ENCODE measurements around the gene PBX3.
"Not testable (repeated sequence)": the region's sequence is repeated elsewhere in the genome, so short reads cannot be mapped to it uniquely, and the experiment has no call there.

PBX3 gene

DNA sequence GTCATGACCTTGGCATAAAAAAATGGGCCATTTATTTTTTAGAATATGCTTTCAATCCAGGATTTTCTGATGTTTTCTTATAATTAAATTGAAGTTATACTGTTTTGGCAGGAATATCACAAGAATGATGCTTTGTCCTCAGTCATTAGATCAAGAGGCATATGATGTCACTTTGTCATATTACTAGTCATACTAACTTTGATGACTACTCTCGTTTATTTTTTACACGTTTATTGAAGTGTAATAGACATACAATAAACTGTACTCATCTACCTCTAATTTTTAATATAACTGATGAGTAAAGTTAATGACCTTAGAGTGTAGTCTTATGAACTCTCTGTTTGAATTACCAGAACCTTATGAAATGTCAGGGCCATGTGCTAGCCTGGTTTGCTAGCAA, 56.4 kb downstream of the PBX3 start:
- Mint-ChIP-seq H3K4me1 (ENCODE audit: low read depth) (no peaks in the 10 kb centered on the region), H3K4me3 (no peak overlapping the region), H3K27me3 (no peaks in the 10 kb centered on the region), H3K36me3 (ENCODE audit: low read depth) (peaks cover 20% of the 10 kb centered on the region), H3K9me3 (no peaks in the 10 kb centered on the region), H3K27ac (no peak overlapping the region)
- intact Hi-C loops (cut with micrococcal nuclease) = no loop called here

DNA sequence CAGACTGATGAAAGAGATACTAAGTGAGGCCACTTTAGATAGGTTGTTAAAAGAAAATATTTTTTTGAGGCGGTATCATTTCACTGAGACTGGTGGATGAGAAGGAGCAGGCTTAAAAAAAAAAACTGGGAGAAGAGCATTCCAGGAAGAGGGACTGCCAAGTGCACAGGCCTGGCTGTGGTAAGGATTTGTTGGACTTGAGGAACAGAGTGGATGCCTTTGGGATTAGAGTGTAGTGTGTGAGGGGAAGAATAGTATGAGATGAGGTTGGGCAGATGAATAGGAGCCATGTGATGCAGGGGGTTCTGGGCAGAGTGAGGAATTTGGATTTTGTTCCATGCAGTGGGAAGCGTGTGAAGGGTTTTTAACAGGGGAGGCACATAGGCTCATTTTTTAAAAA, 57.9 kb downstream of the PBX3 start:
- Mint-ChIP-seq H3K27me3 (no peaks in the 10 kb centered on the region), H3K9me3 (no peaks in the 10 kb centered on the region), H3K27ac (no peak overlapping the region), H3K4me3 (no peak overlapping the region), H3K36me3 (ENCODE audit: low read depth) (peaks cover 24% of the 10 kb centered on the region), H3K4me1 (ENCODE audit: low read depth) (no peaks in the 10 kb centered on the region)
- intact Hi-C loops (cut with micrococcal nuclease) = no loop called here

DNA sequence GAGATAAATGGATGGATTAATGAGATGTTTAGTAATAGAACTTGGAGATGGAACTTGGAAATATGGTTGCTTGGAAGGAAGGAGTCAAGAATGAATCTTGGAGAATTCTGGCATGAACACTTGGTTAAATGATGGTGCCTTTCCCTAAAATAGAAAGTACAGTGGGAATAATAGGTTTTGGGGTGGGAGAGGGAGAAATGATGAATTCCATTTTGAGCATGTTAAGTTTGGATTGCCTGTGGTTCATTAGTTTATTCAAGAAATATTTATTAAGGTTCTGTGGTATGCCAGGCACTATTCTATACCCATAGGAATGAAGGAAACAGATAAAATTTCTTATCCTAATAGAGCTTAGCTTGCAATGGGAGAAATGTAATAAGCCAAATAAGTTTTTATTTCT, 58.4 kb downstream of the PBX3 start:
- Mint-ChIP-seq H3K4me1 (ENCODE audit: low read depth) (no peaks in the 10 kb centered on the region), H3K4me3 (no peak overlapping the region), H3K9me3 (no peaks in the 10 kb centered on the region), H3K36me3 (ENCODE audit: low read depth) (peaks cover 28% of the 10 kb centered on the region), H3K27me3 (no peaks in the 10 kb centered on the region), H3K27ac (no peak overlapping the region)
- intact Hi-C loops (cut with micrococcal nuclease) = no loop called here

DNA sequence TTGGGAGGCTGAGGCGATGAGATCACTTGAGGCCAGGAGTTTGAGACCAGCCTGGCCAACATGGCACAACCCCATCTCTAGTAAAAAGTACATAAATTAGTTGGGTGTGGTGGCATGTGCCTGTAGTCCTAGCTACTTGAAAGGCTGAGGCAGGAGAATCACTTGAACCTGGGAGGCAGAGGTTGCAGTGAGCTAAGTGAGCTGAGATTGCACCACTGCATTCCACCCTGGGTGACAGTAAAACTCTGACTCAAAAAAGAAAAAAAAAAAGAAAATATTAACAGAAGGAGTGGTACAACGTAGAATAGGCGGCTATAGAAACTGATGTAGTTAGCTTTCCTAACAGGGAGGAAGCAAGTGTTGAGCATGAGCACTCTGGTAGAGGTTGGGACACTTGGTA, 59.9 kb downstream of the PBX3 start:
- Mint-ChIP-seq H3K27ac (no peak overlapping the region), H3K4me1 (ENCODE audit: low read depth) (no peaks in the 10 kb centered on the region), H3K36me3 (ENCODE audit: low read depth) (peaks cover 18% of the 10 kb centered on the region), H3K27me3 (no peaks in the 10 kb centered on the region), H3K4me3 (no peak overlapping the region), H3K9me3 (no peaks in the 10 kb centered on the region)
- intact Hi-C loops (cut with micrococcal nuclease) = no loop called here

DNA sequence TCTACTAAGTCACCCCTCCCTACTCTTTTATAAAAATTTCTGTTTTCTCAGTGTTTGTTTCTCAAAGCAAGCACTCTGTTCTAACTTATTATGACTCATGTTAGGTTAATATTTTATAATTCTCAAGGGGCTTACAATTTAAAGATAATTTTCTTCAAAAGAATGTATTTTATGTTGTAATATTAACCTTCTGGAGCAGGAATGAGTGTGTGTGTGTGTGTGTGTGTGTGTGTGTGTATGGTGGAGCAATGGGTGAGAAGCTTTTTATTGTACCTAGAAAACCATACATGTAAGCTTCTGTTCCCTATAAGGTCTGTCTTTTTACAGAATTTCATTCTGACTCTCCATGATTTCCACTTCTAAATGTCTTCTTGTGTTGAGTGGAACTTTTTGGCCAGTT, 63.0 kb downstream of the PBX3 start:
- H3K27ac Mint-ChIP-seq = no peak overlapping the region
- H3K9me3 Mint-ChIP-seq = no peaks in the 10 kb centered on the region
- peaks cover 11% of the 10 kb centered on the region for H3K36me3 Mint-ChIP-seq (ENCODE audit: low read depth)
- no peaks in the 10 kb centered on the region for H3K4me1 Mint-ChIP-seq (ENCODE audit: low read depth)
- H3K27me3 Mint-ChIP-seq = no peaks in the 10 kb centered on the region
- intact Hi-C loops (cut with micrococcal nuclease) = no loop called here
- no peak overlapping the region for H3K4me3 Mint-ChIP-seq

DNA sequence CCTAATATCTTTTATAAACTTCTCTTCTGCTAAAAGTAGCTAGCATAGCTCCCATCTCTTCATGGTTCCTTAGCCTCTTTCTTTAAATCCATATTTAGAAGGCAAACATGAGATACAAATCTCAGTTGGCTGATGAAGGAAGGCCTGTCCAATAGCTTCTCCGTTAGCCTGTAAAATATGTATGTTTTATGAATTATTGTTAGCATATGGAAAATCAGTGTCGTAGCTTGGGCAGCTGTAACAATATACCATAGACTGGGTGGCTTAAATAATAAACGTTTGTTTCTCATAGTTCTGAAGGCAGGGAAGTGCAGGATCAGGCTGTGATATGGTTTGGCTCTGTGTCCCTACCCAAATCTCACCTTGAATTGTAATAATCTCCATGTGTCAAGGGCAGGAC, 63.8 kb downstream of the PBX3 start:
- Mint-ChIP-seq H3K9me3 (no peaks in the 10 kb centered on the region), H3K36me3 (ENCODE audit: low read depth) (peaks cover 11% of the 10 kb centered on the region), H3K4me3 (no peak overlapping the region), H3K27me3 (no peaks in the 10 kb centered on the region), H3K27ac (no peak overlapping the region), H3K4me1 (ENCODE audit: low read depth) (no peaks in the 10 kb centered on the region)
- intact Hi-C loops (cut with micrococcal nuclease) = no loop called here

DNA sequence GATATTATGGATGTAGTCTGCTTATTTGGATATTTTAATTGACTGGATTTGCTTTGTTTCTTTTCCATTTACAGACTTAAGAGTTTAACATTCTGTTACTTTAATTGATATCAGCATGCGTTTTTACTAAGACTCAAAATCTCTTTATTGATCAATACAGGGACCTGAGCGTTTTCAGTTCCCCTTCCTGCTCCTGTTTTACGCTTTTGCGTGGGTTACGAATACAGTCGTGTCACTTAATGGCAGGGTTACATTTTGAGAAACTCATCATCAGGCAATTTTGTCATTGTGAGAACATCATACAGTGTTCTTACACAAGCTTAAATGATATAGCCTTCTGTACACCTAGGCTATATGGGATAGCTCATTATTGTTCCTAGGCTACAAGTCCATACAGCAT, 65.2 kb downstream of the PBX3 start:
- Mint-ChIP-seq H3K4me3 (no peak overlapping the region), H3K36me3 (ENCODE audit: low read depth) (peaks cover 11% of the 10 kb centered on the region), H3K27me3 (no peaks in the 10 kb centered on the region), H3K27ac (no peak overlapping the region), H3K9me3 (no peaks in the 10 kb centered on the region), H3K4me1 (ENCODE audit: low read depth) (no peaks in the 10 kb centered on the region)
- intact Hi-C loops (cut with micrococcal nuclease) = no loop called here

DNA sequence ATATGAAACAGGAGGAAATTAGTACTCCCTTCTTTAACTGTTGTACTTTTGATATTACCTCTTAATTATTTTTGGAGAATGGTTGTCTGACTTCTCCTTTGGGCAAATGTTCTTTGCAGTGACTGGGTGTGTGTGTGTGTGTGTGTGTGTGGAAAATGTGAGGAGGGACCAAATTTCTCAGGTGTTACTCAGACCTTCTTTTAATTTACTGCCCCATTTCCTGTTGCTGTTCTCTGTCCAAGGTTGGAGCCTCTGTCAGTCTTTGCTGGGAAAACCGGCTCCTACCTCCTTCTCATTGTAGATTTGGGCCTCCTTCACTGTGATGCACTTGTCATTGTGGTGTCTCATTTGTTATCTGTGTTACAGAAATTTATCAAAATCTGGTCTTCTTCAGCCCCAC, 68.4 kb downstream of the PBX3 start:
- no peaks in the 10 kb centered on the region for H3K9me3 Mint-ChIP-seq
- no peaks in the 10 kb centered on the region for H3K4me1 Mint-ChIP-seq (ENCODE audit: low read depth)
- H3K36me3 Mint-ChIP-seq (ENCODE audit: low read depth) = peaks cover 8% of the 10 kb centered on the region
- intact Hi-C loops (cut with micrococcal nuclease) = no loop called here
- no peaks in the 10 kb centered on the region for H3K27me3 Mint-ChIP-seq
- H3K27ac Mint-ChIP-seq = no peak overlapping the region
- H3K4me3 Mint-ChIP-seq = no peak overlapping the region

DNA sequence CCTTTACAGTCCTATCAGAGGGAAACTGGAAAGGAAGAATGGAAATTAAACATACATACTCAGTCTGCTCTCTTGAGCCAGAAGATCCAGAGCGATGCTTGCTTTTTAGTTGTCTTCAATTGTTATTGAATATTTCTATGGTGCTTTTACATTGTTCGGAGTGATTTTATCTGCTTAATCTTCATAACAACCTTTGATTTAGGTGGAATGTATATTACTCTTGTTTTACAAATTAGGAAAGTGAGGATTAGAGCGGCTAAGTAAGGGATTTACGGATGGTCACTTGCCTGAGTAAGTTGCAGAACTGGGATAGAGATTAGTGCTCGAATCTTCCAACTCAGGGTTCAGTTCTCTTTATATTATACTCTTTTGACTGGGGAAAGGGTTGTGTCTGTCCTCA, 69.1 kb downstream of the PBX3 start:
- H3K9me3 Mint-ChIP-seq = no peaks in the 10 kb centered on the region
- H3K27ac Mint-ChIP-seq = no peak overlapping the region
- intact Hi-C loops (cut with micrococcal nuclease) = no loop called here
- H3K36me3 Mint-ChIP-seq (ENCODE audit: low read depth) = peaks cover 5% of the 10 kb centered on the region
- no peaks in the 10 kb centered on the region for H3K27me3 Mint-ChIP-seq
- H3K4me3 Mint-ChIP-seq = no peak overlapping the region
- H3K4me1 Mint-ChIP-seq (ENCODE audit: low read depth) = no peaks in the 10 kb centered on the region

DNA sequence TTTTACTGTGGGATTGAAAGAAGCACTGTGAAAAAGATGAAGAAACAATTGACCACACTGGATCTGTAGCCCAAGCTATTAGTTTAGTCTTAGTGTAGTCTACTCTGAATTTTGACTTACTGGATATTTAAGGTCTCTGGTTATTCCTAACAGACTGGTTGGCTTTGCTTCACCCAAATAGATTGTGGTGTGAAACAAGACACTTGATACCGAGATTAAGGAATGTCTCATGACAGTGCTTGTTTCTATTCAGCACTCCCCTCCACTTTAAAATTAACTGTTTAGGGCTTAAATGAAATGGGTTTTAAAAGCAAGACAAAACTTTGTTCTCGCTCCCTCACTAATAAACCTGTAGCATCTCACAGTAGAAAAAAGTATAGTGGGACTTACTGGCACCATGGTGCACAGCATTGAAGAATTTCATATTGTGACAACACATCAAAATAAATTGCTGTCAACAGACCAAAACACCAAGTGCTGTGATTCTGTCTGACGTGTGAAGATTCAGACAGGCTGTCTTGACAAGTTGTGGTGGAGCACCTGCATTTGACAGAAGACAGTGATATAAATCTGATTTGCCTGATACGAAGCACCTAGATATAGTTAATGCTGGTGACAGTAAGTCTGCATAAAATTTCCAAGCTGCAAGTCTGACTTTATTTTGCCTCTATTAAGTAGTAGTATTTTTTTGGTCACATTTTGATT, 73.1 kb downstream of the PBX3 start:
- Mint-ChIP-seq H3K9me3 (no peaks in the 10 kb centered on the region), H3K36me3 (ENCODE audit: low read depth) (peaks cover 5% of the 10 kb centered on the region), H3K27ac (no peak overlapping the region), H3K4me3 (no peak overlapping the region), H3K4me1 (ENCODE audit: low read depth) (peaks cover 20% of the 10 kb centered on the region), H3K27me3 (no peaks in the 10 kb centered on the region)
- intact Hi-C loops (cut with micrococcal nuclease) = loop anchor here (10.0 kb wide), 1 partner anchor 65 kb away; no protein-coding TSS in a partner anchor

DNA sequence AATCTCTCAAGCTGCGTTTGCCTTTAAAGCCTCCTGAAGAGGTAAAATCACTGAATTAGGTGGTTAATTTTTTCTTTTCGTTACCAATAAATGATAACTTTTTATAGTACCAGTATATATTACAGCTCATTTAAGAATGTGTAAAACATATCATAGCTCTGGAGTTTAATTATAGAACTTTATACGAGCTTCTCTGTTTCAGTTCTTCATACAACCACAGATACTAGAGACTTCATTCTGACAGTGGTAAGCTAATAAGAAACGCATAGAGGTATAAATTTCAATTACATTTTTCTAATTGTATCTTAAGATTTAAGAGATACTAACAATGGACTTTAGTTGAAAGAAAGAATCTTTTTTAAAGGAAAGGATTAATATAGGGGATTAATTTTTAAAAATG, 73.9 kb downstream of the PBX3 start:
- H3K4me3 Mint-ChIP-seq = no peak overlapping the region
- no peaks in the 10 kb centered on the region for H3K9me3 Mint-ChIP-seq
- H3K4me1 Mint-ChIP-seq (ENCODE audit: low read depth) = peaks cover 20% of the 10 kb centered on the region
- intact Hi-C loops (cut with micrococcal nuclease) = loop anchor here (10.0 kb wide), 1 partner anchor 64 kb away; no protein-coding TSS in a partner anchor
- no peak overlapping the region for H3K27ac Mint-ChIP-seq
- peaks cover 5% of the 10 kb centered on the region for H3K36me3 Mint-ChIP-seq (ENCODE audit: low read depth)
- no peaks in the 10 kb centered on the region for H3K27me3 Mint-ChIP-seq

DNA sequence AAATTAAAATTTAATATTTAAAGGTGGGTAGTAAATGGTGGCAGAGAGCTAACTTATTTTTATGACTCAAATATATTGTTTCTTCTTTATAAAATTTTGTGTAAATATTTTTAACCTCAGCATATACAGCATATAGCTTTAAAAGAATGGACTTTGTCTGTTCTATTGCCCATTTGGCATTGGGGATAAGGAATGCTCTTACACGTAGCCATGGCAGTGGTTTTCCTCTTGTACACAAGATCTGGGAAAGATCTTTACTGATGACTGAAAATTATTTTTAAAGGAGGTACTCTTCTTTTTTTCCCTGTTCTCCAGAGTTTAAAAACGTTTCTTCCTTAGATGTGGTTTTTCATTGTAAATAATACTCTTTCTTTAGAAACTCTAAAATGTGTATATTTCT, 75.0 kb downstream of the PBX3 start:
- Mint-ChIP-seq H3K9me3 (no peaks in the 10 kb centered on the region), H3K4me1 (ENCODE audit: low read depth) (peaks cover 20% of the 10 kb centered on the region), H3K27ac (no peak overlapping the region), H3K36me3 (ENCODE audit: low read depth) (peaks cover 5% of the 10 kb centered on the region), H3K4me3 (no peak overlapping the region), H3K27me3 (no peaks in the 10 kb centered on the region)
- intact Hi-C loops (cut with micrococcal nuclease) = loop anchor here (10.0 kb wide), 1 partner anchor 63 kb away; no protein-coding TSS in a partner anchor

DNA sequence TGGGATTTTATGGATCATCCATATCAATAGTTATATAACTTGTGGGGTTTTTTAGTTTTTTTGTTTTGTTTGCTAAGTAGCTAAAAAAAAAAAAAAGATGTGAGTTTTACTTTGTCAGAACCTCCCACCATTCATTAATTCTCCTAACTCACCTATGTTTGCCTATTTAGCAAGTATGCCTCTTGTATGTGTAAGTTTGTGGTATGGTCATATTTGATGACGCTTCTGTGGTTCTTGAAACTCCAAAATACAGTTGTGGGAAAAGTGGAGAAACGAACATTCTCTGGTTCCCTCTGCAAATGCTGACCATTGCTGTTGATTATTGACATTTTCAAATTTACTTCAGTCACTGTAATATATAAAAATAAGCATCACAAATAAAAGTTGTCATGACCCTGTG, 75.7 kb downstream of the PBX3 start:
- Mint-ChIP-seq H3K27me3 (no peaks in the 10 kb centered on the region), H3K4me1 (ENCODE audit: low read depth) (peaks cover 20% of the 10 kb centered on the region), H3K9me3 (no peaks in the 10 kb centered on the region), H3K36me3 (ENCODE audit: low read depth) (peaks cover 3% of the 10 kb centered on the region), H3K4me3 (no peak overlapping the region), H3K27ac (no peak overlapping the region)
- intact Hi-C loops (cut with micrococcal nuclease) = loop anchor here (10.0 kb wide), 1 partner anchor 62 kb away; no protein-coding TSS in a partner anchor

DNA sequence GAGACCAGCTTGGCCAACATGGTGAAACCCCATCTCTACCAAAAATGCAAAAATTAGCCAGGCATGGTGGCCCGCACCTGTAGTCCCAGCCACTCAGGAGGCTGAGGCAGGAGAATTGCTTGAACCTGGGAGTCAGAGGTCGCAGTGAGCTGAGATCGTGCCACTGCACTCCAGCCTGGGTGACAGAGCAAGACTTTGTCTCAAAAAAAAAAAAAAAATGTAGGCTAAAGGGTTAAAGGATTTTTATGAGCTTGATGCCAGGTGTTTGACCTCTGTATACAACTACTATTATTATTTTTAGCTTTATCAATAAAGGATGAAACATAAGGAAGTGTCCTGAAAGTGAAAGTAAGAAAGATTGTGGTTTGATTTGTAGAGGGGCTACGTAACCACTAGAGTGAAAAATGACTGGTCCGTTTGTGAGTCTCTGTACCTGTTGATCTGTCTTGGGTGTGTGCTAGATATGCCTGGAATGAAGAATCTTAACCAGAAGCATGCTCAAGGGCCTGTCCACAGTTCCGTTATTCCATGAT, 76.8 kb downstream of the PBX3 start:
- H3K4me3 Mint-ChIP-seq = peak overlapping the region; percentile 63
- intact Hi-C loops (cut with micrococcal nuclease) = loop anchor here (10.0 kb wide), 1 partner anchor 61 kb away; no protein-coding TSS in a partner anchor
- H3K9me3 Mint-ChIP-seq; H3K36me3 Mint-ChIP-seq (ENCODE audit: low read depth); H3K27me3 Mint-ChIP-seq: not testable (repeated sequence)
- peaks cover 20% of the 10 kb centered on the region for H3K4me1 Mint-ChIP-seq (ENCODE audit: low read depth)
- peak overlapping the region; percentile 73 for H3K27ac Mint-ChIP-seq

DNA sequence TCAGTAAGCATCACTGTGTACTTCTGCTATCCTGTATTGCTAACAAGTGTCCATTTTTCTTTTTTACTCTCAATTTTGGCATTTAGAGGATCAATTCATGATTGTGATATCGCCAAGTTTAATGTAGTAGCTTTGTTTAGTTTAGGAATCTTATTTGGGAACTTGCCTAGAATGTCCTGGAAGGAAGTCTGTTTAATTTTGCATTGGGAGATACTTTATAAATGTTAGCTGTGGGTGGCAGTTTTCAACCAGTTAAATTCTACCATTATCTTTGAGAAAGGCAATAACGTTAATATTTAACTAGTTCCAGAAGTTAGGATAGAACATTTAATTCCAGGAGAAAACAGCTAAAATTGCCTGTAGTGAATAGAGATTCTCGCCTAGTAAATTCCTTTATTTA, 78.6 kb downstream of the PBX3 start:
- no peak overlapping the region for H3K27ac Mint-ChIP-seq
- intact Hi-C loops (cut with micrococcal nuclease) = loop anchor here (10.0 kb wide), 1 partner anchor 59 kb away; no protein-coding TSS in a partner anchor
- H3K27me3 Mint-ChIP-seq = no peaks in the 10 kb centered on the region
- no peaks in the 10 kb centered on the region for H3K36me3 Mint-ChIP-seq (ENCODE audit: low read depth)
- no peaks in the 10 kb centered on the region for H3K9me3 Mint-ChIP-seq
- H3K4me3 Mint-ChIP-seq = no peak overlapping the region
- H3K4me1 Mint-ChIP-seq (ENCODE audit: low read depth) = peaks cover 21% of the 10 kb centered on the region

Data from dendritic cell treated with granulocyte-macrophage colony-stimulating factor and Interleukin-4, amounts not matched to agents 40 ng/mL and 50 ng/mL, for 4 days (primary cell).